ENCODE measurements around the gene GNAO1.
A peak's percentile ranks its signal among the peaks of the same experiment; 100 is the strongest.

GNAO1 gene

DNA sequence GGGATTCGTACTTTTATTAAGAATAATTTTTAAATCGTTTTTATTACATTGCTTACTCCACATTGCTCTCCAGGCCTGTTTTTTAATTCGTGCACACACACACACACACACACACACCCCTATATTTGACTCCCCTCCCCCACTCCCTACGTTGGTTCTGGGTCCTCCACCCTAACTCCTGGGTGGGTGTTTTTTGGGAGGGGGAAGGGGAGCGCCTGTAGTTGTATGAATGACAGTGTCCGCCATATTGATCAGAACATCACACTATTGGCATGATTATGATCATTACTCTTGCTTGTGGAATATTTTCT is 1.3 kb downstream of the GNAO1 start:
- H3K9me3 Mint-ChIP-seq, result no peaks in the 10 kb centered on the region
- peak overlapping the region in 1 of 2 donors; percentile 60 for H3K4me3 Mint-ChIP-seq
- ATAC-seq (replicated peaks) (no peak), DNase-seq (no peak)
- H3K4me1 Mint-ChIP-seq, result peaks cover 23 to 47% of the 10 kb centered on the region in 2 donors
- no peak overlapping the region for H3K27ac Mint-ChIP-seq
- H3K36me3 Mint-ChIP-seq, result peaks cover 0 to 2% of the 10 kb centered on the region in 2 donors
- H3K27me3 Mint-ChIP-seq, result peaks cover 46 to 64% of the 10 kb centered on the region in 2 donors

DNA sequence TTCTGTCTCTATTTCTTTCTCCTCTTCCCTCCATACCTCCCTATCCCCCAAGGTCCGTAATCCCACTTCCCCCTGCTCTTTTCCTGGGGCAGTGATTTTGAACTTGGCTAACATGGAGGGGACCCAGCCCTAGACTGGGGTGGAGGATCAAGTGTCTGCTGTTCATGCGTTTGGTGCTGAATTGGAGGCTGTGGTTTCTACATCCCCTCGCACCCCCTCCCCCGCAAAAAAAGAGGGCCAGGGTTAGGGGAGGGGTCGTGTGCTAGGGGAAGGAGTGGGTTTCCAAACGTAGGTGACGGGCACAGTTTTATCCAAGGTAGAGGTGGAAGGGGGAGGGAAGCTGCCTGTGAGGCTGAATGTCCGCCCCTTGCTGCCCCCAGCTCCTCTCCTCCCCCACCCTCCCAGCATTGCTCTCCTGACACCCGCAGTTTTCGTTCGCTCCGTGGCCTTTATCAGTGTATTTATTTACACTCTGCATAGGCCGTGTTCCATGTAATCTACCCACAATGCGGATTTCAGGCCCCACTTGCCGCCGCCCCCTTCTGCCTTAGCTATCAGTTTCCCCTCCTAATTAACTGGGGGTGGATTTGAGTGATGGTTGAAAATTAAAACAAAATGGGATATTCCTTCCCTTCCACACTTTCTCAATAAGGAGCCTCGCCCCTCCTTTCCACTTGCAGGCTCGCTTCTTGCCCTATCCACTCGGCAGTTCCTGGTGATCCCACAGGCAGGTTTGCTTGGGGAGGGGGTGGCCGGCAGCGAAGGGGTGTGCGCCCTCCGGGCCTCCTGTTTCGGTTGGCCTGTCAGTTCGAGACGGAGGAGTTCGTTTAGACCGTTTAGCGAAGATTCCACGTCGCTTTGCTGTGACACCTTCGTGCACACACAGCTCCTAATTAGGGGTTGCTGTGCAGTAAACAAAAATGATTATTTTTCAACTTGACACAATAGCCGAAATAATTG is 2.0 kb downstream of the GNAO1 start:
- Mint-ChIP-seq H3K36me3 (peaks cover 0 to 2% of the 10 kb centered on the region in 2 donors), H3K27me3 (peaks cover 46 to 64% of the 10 kb centered on the region in 2 donors), H3K4me3 (peak overlapping the region; percentile 37 to 72), H3K27ac (no peak overlapping the region), H3K9me3 (no peaks in the 10 kb centered on the region), H3K4me1 (peaks cover 23 to 53% of the 10 kb centered on the region in 2 donors)
- DNase-seq (no peak), ATAC-seq (replicated peaks) (no peak)

DNA sequence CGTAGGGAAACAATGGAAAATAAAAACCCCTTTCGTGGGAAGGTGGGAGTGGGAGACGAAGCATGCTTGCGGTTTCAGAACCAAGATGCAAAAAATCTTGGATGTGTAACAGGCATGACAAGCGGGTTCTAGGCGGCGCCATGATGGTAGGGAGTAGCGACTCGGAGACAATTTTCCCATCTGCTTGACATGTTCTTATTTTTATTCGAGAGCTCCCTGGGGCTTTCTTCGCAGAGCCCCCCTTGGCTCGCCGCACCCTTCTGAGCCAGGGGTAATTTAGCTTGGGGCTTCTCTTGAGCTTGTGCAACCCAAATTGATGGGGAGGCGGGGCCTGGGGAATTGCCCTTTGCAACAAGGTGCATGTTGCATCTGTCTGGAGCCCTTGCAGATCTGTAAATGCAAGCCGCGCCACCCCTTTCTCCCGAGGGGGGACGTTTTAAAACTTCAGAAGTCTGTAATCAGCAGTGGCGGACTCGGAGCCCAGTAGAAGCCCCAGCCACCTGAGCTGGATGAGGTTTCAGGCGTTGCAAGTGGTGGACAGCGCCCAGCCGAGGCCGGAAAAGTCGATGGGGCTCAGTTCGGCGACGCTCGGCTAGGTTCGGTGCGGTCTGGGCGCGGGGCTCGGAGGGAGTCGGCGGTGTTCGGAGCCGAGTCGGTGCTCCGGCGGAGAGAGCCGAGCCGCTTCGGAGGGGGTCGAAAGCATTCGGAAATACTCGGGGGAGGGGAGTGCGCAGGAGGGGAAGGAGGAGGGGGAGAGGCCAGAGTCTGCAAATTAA is 2.9 kb downstream of the GNAO1 start:
- H3K27ac Mint-ChIP-seq, result peak overlapping the region; percentile 71
- H3K4me3 Mint-ChIP-seq, result peak overlapping the region; percentile 37 to 72
- H3K4me1 Mint-ChIP-seq, result peaks cover 29 to 62% of the 10 kb centered on the region in 2 donors
- H3K27me3 Mint-ChIP-seq, result peaks cover 42 to 58% of the 10 kb centered on the region in 2 donors
- DNase-seq (no peak), ATAC-seq (replicated peaks) (peak; percentile 53 to 66)
- H3K36me3 Mint-ChIP-seq, result peaks cover 0 to 2% of the 10 kb centered on the region in 2 donors
- no peaks in the 10 kb centered on the region for H3K9me3 Mint-ChIP-seq

DNA sequence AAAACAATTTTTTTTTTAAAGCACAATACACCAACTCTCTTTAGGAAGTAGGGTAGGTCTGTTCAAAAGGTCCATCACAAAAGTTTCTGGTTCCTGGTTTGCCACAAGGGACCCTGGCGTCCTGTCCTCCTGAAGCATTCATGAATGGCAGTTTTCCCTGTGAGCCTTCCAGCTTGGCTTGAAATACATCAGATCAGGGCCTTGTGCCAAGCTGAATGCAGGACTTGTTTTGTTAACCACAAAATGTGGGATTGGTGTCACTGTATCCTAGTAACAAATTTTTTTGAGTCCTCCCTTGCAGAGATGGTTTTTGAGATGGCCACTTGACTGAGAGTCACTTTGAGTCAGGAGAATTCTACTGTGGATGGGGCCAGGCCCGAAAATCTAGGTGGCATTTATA is 3.9 kb downstream of the GNAO1 start:
- peaks cover 38 to 51% of the 10 kb centered on the region in 2 donors for H3K27me3 Mint-ChIP-seq
- no peak overlapping the region for H3K4me3 Mint-ChIP-seq
- ATAC-seq (replicated peaks) (no peak), DNase-seq (no peak)
- no peaks in the 10 kb centered on the region for H3K9me3 Mint-ChIP-seq
- H3K27ac Mint-ChIP-seq, result no peak overlapping the region
- H3K36me3 Mint-ChIP-seq, result peaks cover 0 to 2% of the 10 kb centered on the region in 2 donors
- H3K4me1 Mint-ChIP-seq, result peaks cover 29 to 63% of the 10 kb centered on the region in 2 donors

DNA sequence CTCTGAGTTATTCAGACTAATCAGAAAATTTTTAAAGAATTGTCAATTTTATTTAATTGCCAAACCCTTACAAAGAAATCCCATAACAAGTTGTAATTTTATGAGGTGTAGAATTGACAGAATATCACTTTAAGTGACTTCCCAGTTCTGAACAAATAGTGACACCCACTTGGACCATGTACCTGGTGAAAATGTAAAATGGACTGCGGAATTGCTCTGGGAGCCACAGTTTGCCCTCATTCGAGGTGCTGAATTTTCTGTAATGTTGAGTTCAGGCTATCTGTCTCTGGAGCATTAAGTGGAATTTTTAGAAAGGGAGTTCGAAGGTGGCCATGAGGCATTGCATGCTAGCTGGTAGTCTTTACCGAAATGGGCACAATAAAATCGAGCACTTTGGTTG is 5.1 kb downstream of the GNAO1 start:
- peaks cover 0 to 2% of the 10 kb centered on the region in 2 donors for H3K36me3 Mint-ChIP-seq
- H3K4me3 Mint-ChIP-seq, result no peak overlapping the region
- DNase-seq, result no peak
- ATAC-seq (replicated peaks), result no peak
- H3K27ac Mint-ChIP-seq, result no peak overlapping the region
- H3K27me3 Mint-ChIP-seq, result peaks cover 36 to 43% of the 10 kb centered on the region in 2 donors
- H3K9me3 Mint-ChIP-seq, result no peaks in the 10 kb centered on the region
- peaks cover 27 to 54% of the 10 kb centered on the region in 2 donors for H3K4me1 Mint-ChIP-seq

DNA sequence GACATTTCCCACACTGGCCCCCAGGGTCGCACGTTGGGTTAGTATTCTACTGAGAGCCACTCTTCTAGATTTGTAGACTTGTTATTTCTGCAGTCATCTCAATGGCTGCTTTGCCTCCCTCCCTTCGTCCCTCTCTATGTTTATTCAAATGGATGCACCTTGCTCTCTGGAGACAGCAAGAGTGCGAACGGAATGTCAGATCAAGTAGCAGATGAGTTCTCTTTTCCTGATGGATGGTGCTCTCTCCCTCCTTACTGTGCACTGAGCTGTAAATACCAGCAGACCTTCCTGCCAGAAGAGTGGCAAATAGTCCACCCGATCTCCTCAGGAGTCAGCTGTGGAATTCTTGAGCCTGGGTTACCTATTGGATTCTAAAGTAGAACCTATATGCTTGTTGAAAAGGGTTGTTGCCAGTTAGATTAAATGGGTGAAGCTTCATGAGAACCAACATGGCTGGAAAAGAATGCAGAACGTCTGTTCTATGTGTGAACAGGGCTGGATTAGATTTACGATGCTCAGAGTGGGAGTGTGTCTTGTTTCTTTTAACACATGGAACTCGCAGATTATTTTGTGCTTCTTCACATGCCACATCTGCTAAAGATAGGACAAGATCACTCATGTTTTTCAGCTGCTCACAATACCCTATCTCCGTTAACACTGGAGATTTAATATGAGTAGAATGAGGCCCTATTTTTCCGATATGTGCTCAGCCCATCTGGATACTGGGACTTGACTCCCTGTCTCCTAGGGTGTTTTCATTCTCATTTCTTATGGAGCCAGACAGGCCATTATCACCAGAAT is 6.1 kb downstream of the GNAO1 start:
- ATAC-seq (replicated peaks) (no peak), DNase-seq (no peak)
- Mint-ChIP-seq H3K36me3 (peaks cover 0 to 2% of the 10 kb centered on the region in 2 donors), H3K9me3 (no peaks in the 10 kb centered on the region), H3K4me3 (no peak overlapping the region), H3K27ac (no peak overlapping the region), H3K27me3 (peaks cover 26 to 35% of the 10 kb centered on the region in 2 donors), H3K4me1 (peaks cover 25 to 45% of the 10 kb centered on the region in 2 donors)

DNA sequence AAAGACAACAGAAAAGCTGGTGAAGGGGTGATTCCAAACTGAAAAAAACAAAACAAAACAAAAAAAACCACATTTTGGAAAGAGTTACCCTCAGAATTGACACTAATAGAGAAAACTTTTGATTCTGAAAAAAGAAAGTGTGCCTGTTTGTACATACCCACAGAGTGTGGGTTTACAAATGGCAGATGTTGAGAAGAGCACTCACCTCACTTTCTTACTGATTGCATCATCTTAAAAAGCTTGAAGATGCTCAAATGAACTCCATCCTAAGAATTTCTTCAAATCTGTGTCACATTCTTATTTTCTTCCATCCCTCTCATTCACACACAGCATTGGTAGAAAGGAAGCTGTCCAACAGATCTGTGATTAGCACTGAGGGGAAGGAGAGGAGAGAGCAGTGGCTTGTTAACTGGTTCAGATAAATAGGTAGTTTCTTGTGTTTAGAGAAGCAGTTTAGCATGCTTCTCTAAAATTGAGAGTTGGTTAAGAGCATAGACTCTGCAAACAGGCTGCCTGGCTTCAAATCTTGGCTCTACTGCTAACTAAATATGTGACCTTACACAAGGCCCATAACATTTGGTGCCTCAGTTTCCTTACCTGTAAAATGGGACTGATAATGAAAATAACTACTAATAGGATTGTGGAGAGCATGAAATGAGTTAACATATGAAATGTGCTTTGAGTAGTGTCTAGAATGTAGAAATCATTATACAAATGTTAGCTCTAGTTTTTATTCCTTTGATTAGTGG is 6.9 kb downstream of the GNAO1 start:
- DNase-seq, result no peak
- ATAC-seq (replicated peaks), result no peak
- Mint-ChIP-seq H3K9me3 (no peaks in the 10 kb centered on the region), H3K27me3 (peaks cover 18 to 27% of the 10 kb centered on the region in 2 donors), H3K36me3 (no peaks in the 10 kb centered on the region), H3K4me1 (peaks cover 20 to 37% of the 10 kb centered on the region in 2 donors), H3K4me3 (no peak overlapping the region), H3K27ac (peak overlapping the region; percentile 48)

DNA sequence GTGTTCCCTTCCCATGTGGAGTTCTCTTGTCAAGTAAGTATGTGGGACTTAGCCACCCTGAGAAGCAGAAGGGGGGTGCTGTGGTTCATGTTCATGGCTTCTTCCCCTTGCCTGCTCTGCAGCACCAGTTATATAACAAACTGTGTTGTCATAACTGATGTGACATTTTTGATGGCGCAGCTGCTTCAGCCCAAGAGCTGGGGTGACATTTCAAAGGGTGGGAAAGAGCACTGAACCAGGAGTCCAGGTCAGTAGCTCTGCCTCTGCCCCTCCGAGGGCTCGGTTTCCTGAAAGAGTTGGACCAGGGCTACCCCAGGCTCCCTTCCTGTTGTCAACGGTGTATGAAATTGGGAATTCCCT is 7.4 kb downstream of the GNAO1 start:
- ATAC-seq (replicated peaks) (peak; percentile 1 to 4), DNase-seq (no peak)
- H3K27me3 Mint-ChIP-seq, result peaks cover 13 to 21% of the 10 kb centered on the region in 2 donors
- no peaks in the 10 kb centered on the region for H3K36me3 Mint-ChIP-seq
- no peaks in the 10 kb centered on the region for H3K9me3 Mint-ChIP-seq
- H3K4me1 Mint-ChIP-seq, result peaks cover 17 to 32% of the 10 kb centered on the region in 2 donors
- peak overlapping the region; percentile 48 for H3K27ac Mint-ChIP-seq
- no peak overlapping the region for H3K4me3 Mint-ChIP-seq

DNA sequence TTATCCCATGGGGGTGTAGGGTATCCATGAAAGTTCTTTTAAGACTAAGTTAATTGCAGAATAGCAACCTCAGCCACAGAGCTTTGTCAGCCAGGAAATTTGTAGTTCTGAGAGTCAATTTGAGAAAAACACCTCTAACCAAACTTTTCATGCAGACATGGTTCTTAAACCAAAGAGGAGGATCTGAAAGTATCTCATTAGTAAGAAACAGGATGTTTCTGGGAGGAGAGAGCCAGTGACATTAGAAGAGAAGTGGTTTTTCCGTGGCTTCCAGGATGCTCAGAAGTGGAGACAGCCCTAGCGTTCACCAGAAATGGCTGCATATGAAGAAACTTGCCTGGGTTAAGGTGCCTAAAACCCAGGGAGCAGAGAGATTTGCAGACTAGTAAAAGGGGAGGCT is 7.9 kb downstream of the GNAO1 start:
- Mint-ChIP-seq H3K36me3 (no peaks in the 10 kb centered on the region), H3K27ac (peak overlapping the region; percentile 48), H3K27me3 (peaks cover 9 to 17% of the 10 kb centered on the region in 2 donors), H3K4me1 (peaks cover 16 to 27% of the 10 kb centered on the region in 2 donors), H3K4me3 (no peak overlapping the region), H3K9me3 (no peaks in the 10 kb centered on the region)
- peak; percentile 84 to 86 for ATAC-seq (replicated peaks)
- DNase-seq, result no peak

DNA sequence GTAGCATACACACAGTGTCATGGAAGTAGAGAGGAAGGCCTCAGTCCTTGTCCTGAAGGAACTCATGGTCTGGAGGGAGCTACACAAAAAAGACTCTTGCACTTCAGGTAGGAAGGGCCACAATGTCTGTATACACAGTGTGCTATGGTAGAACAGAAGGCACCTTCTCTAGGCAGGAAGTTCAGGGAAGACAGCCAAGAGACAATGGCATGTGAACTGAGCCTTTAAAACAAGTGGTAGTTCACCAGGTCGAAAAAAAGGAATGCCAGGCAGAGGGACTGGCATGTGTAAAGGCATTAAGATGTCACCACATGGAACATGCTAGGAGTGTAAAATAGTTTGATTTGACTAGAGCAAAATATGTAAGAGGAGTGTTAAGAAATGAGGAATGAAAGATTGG is 9.7 kb downstream of the GNAO1 start:
- no peak overlapping the region for H3K4me3 Mint-ChIP-seq
- H3K36me3 Mint-ChIP-seq, result no peaks in the 10 kb centered on the region
- ATAC-seq (replicated peaks) (no peak), DNase-seq (no peak)
- peaks cover 13 to 21% of the 10 kb centered on the region in 2 donors for H3K4me1 Mint-ChIP-seq
- no peaks in the 10 kb centered on the region for H3K9me3 Mint-ChIP-seq
- H3K27me3 Mint-ChIP-seq, result peaks cover 10 to 24% of the 10 kb centered on the region in 2 donors
- no peak overlapping the region for H3K27ac Mint-ChIP-seq

DNA sequence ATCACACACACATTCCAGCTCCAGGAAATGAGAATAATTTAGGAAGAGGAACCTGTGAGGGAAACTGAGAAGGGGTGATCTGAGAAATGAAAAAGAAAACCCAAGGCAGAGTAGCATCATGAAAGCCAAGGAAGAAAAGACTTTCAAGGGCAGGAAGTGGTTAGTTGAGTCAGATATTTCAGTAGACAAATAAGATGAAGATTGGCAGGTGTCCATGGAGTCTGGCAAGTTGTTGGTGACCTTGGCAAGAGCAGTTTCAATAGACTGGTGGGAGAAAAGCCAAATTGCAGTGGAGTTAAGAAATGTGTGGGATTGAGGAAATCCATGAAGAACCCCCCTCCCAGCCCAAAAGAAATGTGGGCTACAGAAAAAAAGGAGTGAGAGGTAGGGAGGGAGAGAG is 10.7 kb downstream of the GNAO1 start:
- Mint-ChIP-seq H3K4me3 (no peak overlapping the region), H3K27ac (no peak overlapping the region), H3K27me3 (peaks cover 9 to 17% of the 10 kb centered on the region in 2 donors), H3K4me1 (peaks cover 13 to 21% of the 10 kb centered on the region in 2 donors), H3K9me3 (no peaks in the 10 kb centered on the region), H3K36me3 (no peaks in the 10 kb centered on the region)
- DNase-seq (no peak), ATAC-seq (replicated peaks) (peak; percentile 24 to 46)

DNA sequence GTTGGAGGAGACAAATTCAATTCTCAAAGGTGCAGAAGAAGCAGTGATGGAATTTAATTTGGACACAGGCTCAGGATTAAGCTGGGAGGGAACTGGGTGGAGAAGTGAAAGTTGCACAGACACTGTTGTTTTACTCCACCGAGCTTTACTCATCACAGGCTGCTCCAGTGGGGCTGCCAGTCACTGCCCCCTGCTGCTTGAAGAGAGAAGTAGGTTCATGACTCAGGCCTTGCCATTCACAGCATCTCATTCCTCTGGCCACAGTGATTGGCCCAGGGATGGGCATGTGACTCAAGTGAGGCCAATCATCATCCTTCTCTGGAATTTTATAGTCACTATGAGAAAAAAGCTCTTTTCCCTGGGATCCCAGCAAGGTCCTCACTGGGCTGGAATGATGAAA is 11.8 kb downstream of the GNAO1 start:
- Mint-ChIP-seq H3K36me3 (no peaks in the 10 kb centered on the region), H3K4me1 (peaks cover 11 to 14% of the 10 kb centered on the region in 2 donors), H3K9me3 (no peaks in the 10 kb centered on the region), H3K27ac (no peak overlapping the region), H3K27me3 (peaks cover 5 to 12% of the 10 kb centered on the region in 2 donors), H3K4me3 (no peak overlapping the region)
- DNase-seq (peak; percentile 45), ATAC-seq (replicated peaks) (peak; percentile 82 to 86)

DNA sequence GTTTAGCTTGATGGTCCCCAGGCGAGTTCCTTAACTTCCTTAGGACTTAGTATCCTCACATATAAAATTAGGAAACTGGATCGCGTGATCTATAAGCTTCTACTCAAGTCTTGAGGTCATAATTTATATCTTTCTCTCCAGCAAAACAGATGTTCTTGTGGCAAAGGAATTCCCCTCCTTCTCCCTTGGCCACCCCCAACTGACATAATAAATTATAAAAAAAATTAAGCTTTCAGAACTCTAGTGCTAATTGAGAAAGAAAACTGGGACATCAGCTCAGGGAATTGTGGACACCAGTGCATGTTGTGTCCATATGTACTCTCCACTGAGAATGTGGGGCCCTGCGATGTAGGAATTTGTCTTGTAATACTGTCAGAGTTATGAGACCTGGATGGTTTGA is 13.5 kb downstream of the GNAO1 start:
- Mint-ChIP-seq H3K27ac (no peak overlapping the region), H3K4me1 (no peaks in the 10 kb centered on the region), H3K4me3 (no peak overlapping the region), H3K9me3 (no peaks in the 10 kb centered on the region), H3K27me3 (peaks cover 14 to 27% of the 10 kb centered on the region in 2 donors), H3K36me3 (no peaks in the 10 kb centered on the region)
- DNase-seq, result no peak
- ATAC-seq (replicated peaks), result no peak
